CD14-positive monocyte (primary cell): ENCODE measurements around the gene LRP1B. TPM values are rescaled to one million over a fixed set of nuclear protein-coding genes. Genes with fewer than 3 reads are reported as not detected.

Source experiments
- DNase-seq, 3 donors: peaks; one replicate each; pipeline ENCODE4 v3.0.0-alpha.2; 2011 to 2022
- H2AFZ ChIP-seq: 2 replicates; pipeline ENCODE4 v1.6.0; 2012; ENCODE audit warnings: mild to moderate bottlenecking, low read depth, low read length, inconsistent platforms; ENCODE audit not compliant: insufficient read depth, poor library complexity, severe bottlenecking
- H3K27ac ChIP-seq, 2 donors: 1 replicate in 1 of 2; 2 replicates in 1 of 2; pipeline ENCODE4 v1.5.1; 2012 to 2013; ENCODE audit warnings: low read length in 2 of 2, control low read depth in 1 of 2, inconsistent platforms in 1 of 2, low read depth in 1 of 2, mild to moderate bottlenecking in 1 of 2
- H3K27me3 ChIP-seq, 2 donors: one replicate each; pipeline versions ENCODE4 v1.6.0 to v1.6.1; 2011 to 2013; ENCODE audit warnings: low read length in 2 of 2; ENCODE audit not compliant: control insufficient read depth in 2 of 2, insufficient read depth in 2 of 2
- H3K36me3 ChIP-seq, 2 donors: replicated peaks in 1 of 2; 1 replicate in 1 of 2; 2 replicates in 1 of 2; pipeline versions ENCODE4 v1.5.1 to v1.6.1; 2012 to 2013; ENCODE audit warnings: low read length in 2 of 2, control low read depth in 1 of 2, inconsistent platforms in 1 of 2, mild to moderate bottlenecking in 1 of 2; ENCODE audit not compliant: insufficient read depth in 2 of 2, control insufficient read depth in 1 of 2
- H3K4me1 ChIP-seq, 2 donors: 1 replicate in 1 of 2; 2 replicates in 1 of 2; pipeline versions ENCODE4 v1.5.1 to v1.6.1; 2012 to 2013; ENCODE audit warnings: low read length in 2 of 2, control low read depth in 1 of 2, inconsistent platforms in 1 of 2, mild to moderate bottlenecking in 1 of 2, moderate library complexity in 1 of 2; ENCODE audit not compliant: insufficient read depth in 2 of 2, control insufficient read depth in 1 of 2
- H3K4me2 ChIP-seq: replicated peaks from 2 replicates; pipeline ENCODE3; 2012; ENCODE audit warnings: low read length, moderate library complexity, mild to moderate bottlenecking; ENCODE audit not compliant: poor library complexity, severe bottlenecking; ENCODE audit errors: extremely low read depth
- H3K4me3 ChIP-seq, 3 experiments: fragments of 200-600 bp in 1 of 3; sonication (generic) in 1 of 3; replicated peaks in 1 of 3; 1 replicate in 2 of 3; 2 replicates in 1 of 3; pipeline ENCODE4 v1.5.1; 2011 to 2013; ENCODE audit warnings: low read length in 3 of 3, mild to moderate bottlenecking in 3 of 3, control low read depth in 2 of 3, low read depth in 2 of 3, inconsistent platforms in 1 of 3, moderate library complexity in 1 of 3
- H3K79me2 ChIP-seq: 2 replicates; pipeline ENCODE4 v1.6.0; 2012; ENCODE audit warnings: mild to moderate bottlenecking, control low read depth, inconsistent platforms, low read length, moderate library complexity; ENCODE audit not compliant: insufficient read depth
- H3K9ac ChIP-seq: 2 replicates; pipeline ENCODE4 v1.6.0; 2017; ENCODE audit warnings: low read length, mild to moderate bottlenecking; ENCODE audit not compliant: insufficient read depth, poor library complexity, severe bottlenecking
- H3K9me3 ChIP-seq, 2 donors: replicated peaks in 1 of 2; 1 replicate in 1 of 2; 2 replicates in 1 of 2; pipeline versions ENCODE4 v1.5.1 to v1.6.1; 2012 to 2013; ENCODE audit warnings: low read length in 2 of 2, control low read depth in 1 of 2; ENCODE audit not compliant: control insufficient read depth in 1 of 2, insufficient read depth in 1 of 2
- H4K20me1 ChIP-seq: 2 replicates; pipeline ENCODE4 v1.6.0; 2012; ENCODE audit warnings: mild to moderate bottlenecking, low read length, control low read depth, moderate library complexity; ENCODE audit not compliant: insufficient read depth
- H3K27ac Mint-ChIP-seq, 7 donors: one replicate each; pipeline ENCODE4 v1.8.0; 2020; ENCODE audit warnings: mild to moderate bottlenecking in 7 of 7, mixed read lengths in 7 of 7, moderate library complexity in 6 of 7, inconsistent platforms in 2 of 7
- H3K27me3 Mint-ChIP-seq, 3 donors: one replicate each; pipeline ENCODE4 v1.8.0; 2021 to 2022; ENCODE audit warnings: low read depth in 3 of 3, mild to moderate bottlenecking in 3 of 3, mixed read lengths in 3 of 3, moderate library complexity in 3 of 3, inconsistent platforms in 1 of 3
- H3K36me3 Mint-ChIP-seq, 2 donors: one replicate each; pipeline ENCODE4 v1.8.0; 2020; ENCODE audit warnings: mixed read lengths in 2 of 2, inconsistent platforms in 1 of 2, mild to moderate bottlenecking in 1 of 2
- H3K4me1 Mint-ChIP-seq: one replicate; pipeline ENCODE4 v1.8.0; 2020; ENCODE audit warnings: mild to moderate bottlenecking, mixed read lengths
- H3K4me3 Mint-ChIP-seq, 2 donors: one replicate each; pipeline ENCODE4 v1.8.0; 2020; ENCODE audit warnings: mild to moderate bottlenecking in 2 of 2, mixed read lengths in 2 of 2, moderate library complexity in 1 of 2
- H3K9me3 Mint-ChIP-seq, 7 donors: one replicate each; pipeline ENCODE4 v1.8.0; 2020 to 2022; ENCODE audit warnings: mixed read lengths in 7 of 7, mild to moderate bottlenecking in 6 of 7, moderate library complexity in 6 of 7, inconsistent platforms in 2 of 7
- CTCF ChIP-seq: fragments of 200-600 bp; IDR thresholded peaks from one replicate; pipeline ENCODE4 v1.8.0; 2022; ENCODE audit warnings: antibody characterized with exemption, mild to moderate bottlenecking
- WGBS: methylation state at CpG from one replicate; pipeline ENCODE4 v1.1.5; 2013; ENCODE audit warnings: missing lambda C conversion rate; ENCODE audit not compliant: insufficient coverage; 5-methylcytosine and 5-hydroxymethylcytosine counted together
- intact Hi-C, 2 donors: fragments of 100-400 bp; cut with micrococcal nuclease; formaldehyde crosslinking; loops; one replicate each; pipeline versions ENCODE4 v1.15.0 to v1.15.1; 2023
- polyA plus RNA-seq, 3 donors: library from polyadenylated mRNA; depleted of rRNA in 1 of 3; unstranded in 2 of 3; stranded (reverse) in 1 of 3; fragments of 300-500 nt in 2 of 3; fragments of >200 nt in 1 of 3; fragmentation: Illumina TruSeq in 2 of 3; gene quantifications; 1 replicate in 2 of 3; 2 replicates in 1 of 3; pipeline ENCODE4 v1.2.3, GENCODE V29; 2012 to 2021

Gene LRP1B
- polyA plus RNA-seq, 3 donors, result not detected

- no CpG with 5 or more reads among the region's 2 CpGs for WGBS
- no peak overlapping the region for H3K4me3 ChIP-seq
- no peaks in the 10 kb centered on the region for H3K36me3 ChIP-seq
- H4K20me1 ChIP-seq, result no peaks in the 10 kb centered on the region
- no peaks in the 10 kb centered on the region for H3K9me3 ChIP-seq
- H3K79me2 ChIP-seq, result no peaks in the 10 kb centered on the region
- intact Hi-C loops, result no loop called here
- H2AFZ ChIP-seq, result no peak overlapping the region
- H3K36me3 Mint-ChIP-seq, result no peaks in the 10 kb centered on the region
- H3K4me3 Mint-ChIP-seq, result no peak overlapping the region
- H3K4me1 Mint-ChIP-seq, result peaks cover 14% of the 10 kb centered on the region
- H3K27me3 Mint-ChIP-seq, result no peaks in the 10 kb centered on the region
- DNase-seq, result peak in 2 of 3 donors; percentile 6 to 46
- H3K4me1 ChIP-seq, result peaks cover 0 to 5% of the 10 kb centered on the region in 2 donors
- no peaks in the 10 kb centered on the region for H3K27me3 ChIP-seq
- H3K4me2 ChIP-seq, result no peak overlapping the region
- H3K27ac ChIP-seq, result no peak overlapping the region
- H3K9ac ChIP-seq, result no peak overlapping the region
- peak overlapping the region in 4 of 7 donors; percentile 23 to 65 (median 40) for H3K27ac Mint-ChIP-seq
- no peak for TF ChIP-seq CTCF
- H3K9me3 Mint-ChIP-seq, result peaks cover 0 to 3% (median 0%) of the 10 kb centered on the region in 7 donors
Measured at GRCh38 chr2:141496810-141497209, 634.0 kb downstream of the LRP1B start.

GRCh38 chr2:141493936-141494335, 636.9 kb downstream of the LRP1B start:
- no peaks in the 10 kb centered on the region for H3K79me2 ChIP-seq
- 100% methylated on average over 1 of the region's 1 CpG for WGBS
- no peak overlapping the region for H3K4me3 ChIP-seq
- H3K9ac ChIP-seq, result no peak overlapping the region
- no peak overlapping the region for H3K27ac ChIP-seq
- DNase-seq, result no peak
- Mint-ChIP-seq H3K4me3 (no peak overlapping the region), H3K36me3 (no peaks in the 10 kb centered on the region), H3K9me3 (peaks cover 0 to 3% (median 0%) of the 10 kb centered on the region in 7 donors), H3K27me3 (peaks cover 0 to 1% (median 0%) of the 10 kb centered on the region in 3 donors), H3K4me1 (peaks cover 11% of the 10 kb centered on the region), H3K27ac (no peak overlapping the region)
- no peaks in the 10 kb centered on the region for H4K20me1 ChIP-seq
- H3K27me3 ChIP-seq, result no peaks in the 10 kb centered on the region
- H3K9me3 ChIP-seq, result no peaks in the 10 kb centered on the region
- H2AFZ ChIP-seq, result no peak overlapping the region
- no peak overlapping the region for H3K4me2 ChIP-seq
- H3K36me3 ChIP-seq, result no peaks in the 10 kb centered on the region
- H3K4me1 ChIP-seq, result peaks cover 0 to 5% of the 10 kb centered on the region in 2 donors
- intact Hi-C loops, result no loop called here
- no peak for TF ChIP-seq CTCF
